H4 (cell line): ENCODE results near the gene TIMELESS. TPM values are rescaled to one million over a fixed set of nuclear protein-coding genes. Genes with fewer than 3 reads are reported as not detected.
"Not testable (repeated sequence)": the region's sequence is repeated elsewhere in the genome, so short reads cannot be mapped to it uniquely, and the experiment has no call there.

Experiments
- DNase-seq: peaks from one replicate; pipeline ENCODE4 v3.0.0-alpha.2; 2015; ENCODE audit warnings: low spot score
- total RNA-seq: library from RNA; depleted of rRNA; stranded (reverse); fragments of >200 nt; shearing (Covaris generic); gene quantifications from 2 replicates; pipeline ENCODE4 v1.2.3, GENCODE V29; 2014; rRNA removed

Gene TIMELESS
- 9.8 and 12.7 TPM in 2 replicates for total RNA-seq

GRCh38 chr12:56448860-56449621, at the start of gene TIMELESS:
Gene TIMELESS (minus strand): TSS chr12:56449426. CDS start chr12:56434170, 15,256 bp downstream.
- peak; percentile 85 for DNase-seq

- DNase-seq: not testable (repeated sequence)
Measured at GRCh38 chr12:56498126-56498902, 49.1 kb upstream of the TIMELESS start.

- not testable (repeated sequence) for DNase-seq
Measured at GRCh38 chr12:56496704-56497103, 47.5 kb upstream of the TIMELESS start.

GRCh38 chr12:56494481-56494880, 45.3 kb upstream of the TIMELESS start:
- DNase-seq: not testable (repeated sequence)

- not testable (repeated sequence) for DNase-seq
Measured at GRCh38 chr12:56494106-56494415, 44.8 kb upstream of the TIMELESS start.

- DNase-seq: not testable (repeated sequence)
Measured at GRCh38 chr12:56493409-56494105, 44.3 kb upstream of the TIMELESS start.

- no peak for DNase-seq
Measured at GRCh38 chr12:56490360-56490759, 41.1 kb upstream of the TIMELESS start.

- DNase-seq: no peak
Measured at GRCh38 chr12:56488041-56488955, 39.1 kb upstream of the TIMELESS start, which contains the start of gene GLS2. Gene GLS2 (minus strand): TSS chr12:56488161. CDS start chr12:56488118, 43 bp downstream.

- no peak for DNase-seq
Measured at GRCh38 chr12:56487448-56488040, 38.3 kb upstream of the TIMELESS start.

GRCh38 chr12:56486694-56487093, 37.5 kb upstream of the TIMELESS start:
- no peak for DNase-seq

GRCh38 chr12:56484566-56484965, 35.3 kb upstream of the TIMELESS start:
- no peak for DNase-seq

GRCh38 chr12:56479625-56480024, 30.4 kb upstream of the TIMELESS start:
- no peak for DNase-seq

GRCh38 chr12:56477521-56478225, 28.4 kb upstream of the TIMELESS start:
- DNase-seq: no peak

- DNase-seq: no peak
Measured at GRCh38 chr12:56476972-56477432, 27.8 kb upstream of the TIMELESS start.

GRCh38 chr12:56476143-56476542, 26.9 kb upstream of the TIMELESS start:
- no peak for DNase-seq

GRCh38 chr12:56474389-56474788, 25.2 kb upstream of the TIMELESS start:
- no peak for DNase-seq

- no peak for DNase-seq
Measured at GRCh38 chr12:56469007-56469930, 20.0 kb upstream of the TIMELESS start.

GRCh38 chr12:56468216-56469006, 19.2 kb upstream of the TIMELESS start, which contains the start of gene SPRYD4:
Gene SPRYD4 (plus strand): TSS chr12:56468578. CDS start chr12:56468592, 14 bp downstream.
- DNase-seq: peak; percentile 90
